A673 (cell line): ENCODE measurements around the gene SYS1. TPM values are rescaled to one million over a fixed set of nuclear protein-coding genes. Genes with fewer than 3 reads are reported as not detected.

ENCODE experiments used
- BruUV-seq: library from RNA; stranded (reverse); fragments of 400-500 nt; replicated peaks from 2 replicates; lab custom pipeline; 2021; lab: Mats Ljungman, UMichigan
- CTCF ChIA-PET: fragments of 300-600 bp; sonication (Branson Sonifier 250); formaldehyde crosslinking; loops from one replicate; lab custom pipeline; 2022; ENCODE audit warnings: antibody characterized with exemption; lab: Charles Lee
- POLR2A ChIA-PET: fragments of 300-600 bp; sonication (Branson Sonifier 250); formaldehyde crosslinking; loops from one replicate; lab custom pipeline; 2022; ENCODE audit warnings: antibody characterized with exemption; ENCODE audit not compliant: low non-redundant PET; lab: Charles Lee
- DNase-seq: peaks from one replicate; pipeline ENCODE4 v3.0.0-alpha.2; 2015; ENCODE audit warnings: low spot score
- H3K27ac ChIP-seq: fragments of 200-600 bp; sonication (generic); 2 replicates; pipeline ENCODE4 v1.5.1; 2016; ENCODE audit warnings: mixed run types, low read depth, mild to moderate bottlenecking, mixed read lengths, antibody characterized with exemption, low read length; ENCODE audit not compliant: poor library complexity, severe bottlenecking
- H3K27me3 ChIP-seq: fragments of 200-600 bp; sonication (generic); replicated peaks from 2 replicates; pipeline ENCODE4 v1.6.1; 2017; ENCODE audit warnings: mixed run types, low read depth, mild to moderate bottlenecking, mixed read lengths, antibody characterized with exemption, low read length; ENCODE audit not compliant: insufficient read depth, poor library complexity
- H3K36me3 ChIP-seq: fragments of 200-600 bp; sonication (generic); 2 replicates; pipeline ENCODE4 v1.6.1; 2016; ENCODE audit warnings: mixed run types, mild to moderate bottlenecking, mixed read lengths, antibody characterized with exemption, low read length; ENCODE audit not compliant: insufficient read depth, poor library complexity, severe bottlenecking
- H3K4me1 ChIP-seq: fragments of 200-600 bp; sonication (generic); 2 replicates; pipeline ENCODE4 v1.6.1; 2017; ENCODE audit warnings: mixed run types, mild to moderate bottlenecking, mixed read lengths, antibody characterized with exemption, low read length; ENCODE audit not compliant: insufficient read depth, poor library complexity, severe bottlenecking
- H3K4me3 ChIP-seq: fragments of 200-600 bp; sonication (generic); 2 replicates; pipeline ENCODE4 v1.5.1; 2016; ENCODE audit warnings: low read depth, mixed run types, mild to moderate bottlenecking, mixed read lengths, low read length; ENCODE audit not compliant: poor library complexity, severe bottlenecking
- H3K9me3 ChIP-seq: fragments of 200-600 bp; sonication (generic); 2 replicates; pipeline ENCODE4 v1.6.1; 2016; ENCODE audit warnings: mixed run types, low read depth, mild to moderate bottlenecking, mixed read lengths, antibody characterized with exemption, low read length; ENCODE audit not compliant: poor library complexity, severe bottlenecking
- CTCF ChIP-seq: fragments of 300-800, 200-600 bp; sonication (generic); conservative IDR thresholded peaks from 2 replicates; pipeline ENCODE4 v1.5.1; 2017; ENCODE audit warnings: low read depth, mild to moderate bottlenecking, antibody characterized with exemption, low read length, moderate library complexity, mixed read lengths
- EZH2 ChIP-seq: fragments of 200-600 bp; sonication (generic); IDR thresholded peaks from 2 replicates; pipeline ENCODE4 v1.6.1; 2017; ENCODE audit warnings: borderline replicate concordance, low read depth, mild to moderate bottlenecking, mixed read lengths, antibody characterized with exemption, low read length; ENCODE audit not compliant: poor library complexity, severe bottlenecking
- intact Hi-C: fragments of 100-400 bp; cut with micrococcal nuclease; formaldehyde crosslinking; loops from one replicate; pipeline ENCODE4 v1.10.0; 2022; ENCODE audit not compliant: unreplicated experiment
- total RNA-seq: library from RNA; stranded (reverse); gene quantifications from 2 replicates; pipeline ENCODE4 v1.2.3, GENCODE V29; 2021

SYS1 gene
- total RNA-seq, 1 experiment from 2014 or later, result 22.8 TPM

- H3K4me1 ChIP-seq, result no peaks in the 10 kb centered on the region
- POLR2A ChIA-PET, result no interaction called here
- H3K4me3 ChIP-seq, result no peak within 1 kb of the TSS
- CTCF ChIA-PET, result no interaction called here
- no TSS peak for BruUV-seq
- H3K27me3 ChIP-seq, result no peaks in the 10 kb centered on the region
- no peaks in the 10 kb centered on the region for H3K9me3 ChIP-seq
- no peaks in the 10 kb centered on the region for H3K36me3 ChIP-seq
- DNase-seq, result no peak
- no peak within 1 kb of the TSS for H3K27ac ChIP-seq
- intact Hi-C loops, result no loop called here
- TF ChIP-seq CTCF (no peak), EZH2 (no peak)
Observed at GRCh38 chr20:45378191-45378590, 15.2 kb downstream of the SYS1 start, which contains the start of gene TP53TG5. TP53TG5 (minus strand) TSS chr20:45378325; CDS start chr20:45378236, 89 bp downstream.

- ChIA-PET POLR2A (no interaction called here), CTCF (no interaction called here)
- H3K4me3 ChIP-seq, result no peak overlapping the region
- TF ChIP-seq EZH2, result no peak
- TF ChIP-seq CTCF, result no peak
- no TSS peak for BruUV-seq
- no peaks in the 10 kb centered on the region for H3K4me1 ChIP-seq
- no peaks in the 10 kb centered on the region for H3K9me3 ChIP-seq
- no peak for DNase-seq
- intact Hi-C loops, result no loop called here
- no peaks in the 10 kb centered on the region for H3K36me3 ChIP-seq
- H3K27ac ChIP-seq, result no peak overlapping the region
- no peaks in the 10 kb centered on the region for H3K27me3 ChIP-seq
Observed at GRCh38 chr20:45387274-45387673, 24.3 kb downstream of the SYS1 start.

GRCh38 chr20:45390931-45391330 lies 28.0 kb downstream of the SYS1 start:
- no peaks in the 10 kb centered on the region for H3K27me3 ChIP-seq
- H3K9me3 ChIP-seq, result no peaks in the 10 kb centered on the region
- H3K4me3 ChIP-seq, result no peak overlapping the region
- ChIA-PET CTCF (interaction anchor here (0.6 to 0.7 kb wide), 2 partner anchors 47 to 53 kb away, joined by 3 to 4 read pairs; no protein-coding TSS in a partner anchor), POLR2A (no interaction called here)
- DNase-seq, result no peak
- H3K4me1 ChIP-seq, result peaks cover 5% of the 10 kb centered on the region
- no peak for TF ChIP-seq CTCF
- TF ChIP-seq EZH2, result no peak
- no peak overlapping the region for H3K27ac ChIP-seq
- BruUV-seq, result no TSS peak
- intact Hi-C loops, result no loop called here
- H3K36me3 ChIP-seq, result no peaks in the 10 kb centered on the region
